ENCODE results near the gene BIRC5.
"Not testable (repeated sequence)": the region's sequence is repeated elsewhere in the genome, so short reads cannot be mapped to it uniquely, and the experiment has no call there.

The BIRC5 gene

GRCh38 chr17:78239489-78239931 lies 25.5 kb downstream of the BIRC5 start:
- no peak for DNase-seq (ENCODE audit: low read depth in 2 of 2)

GRCh38 chr17:78240012-78240655 lies 26.1 kb downstream of the BIRC5 start:
- no peak for DNase-seq (ENCODE audit: low read depth in 2 of 2)

GRCh38 chr17:78240839-78241238 lies 26.8 kb downstream of the BIRC5 start:
- no peak for DNase-seq (ENCODE audit: low read depth in 2 of 2)

GRCh38 chr17:78241277-78242023 lies 27.4 kb downstream of the BIRC5 start:
- no peak for DNase-seq (ENCODE audit: low read depth in 2 of 2)

GRCh38 chr17:78242024-78242742 lies 28.1 kb downstream of the BIRC5 start:
- DNase-seq (ENCODE audit: low read depth in 2 of 2): no peak

GRCh38 chr17:78247304-78247703 lies 33.3 kb downstream of the BIRC5 start:
- no peak for DNase-seq (ENCODE audit: low read depth in 2 of 2)

- DNase-seq (ENCODE audit: low read depth in 2 of 2): no peak
Observed at GRCh38 chr17:78248051-78248914, 34.2 kb downstream of the BIRC5 start.

GRCh38 chr17:78249074-78249817 lies 35.2 kb downstream of the BIRC5 start:
- DNase-seq (ENCODE audit: low read depth in 2 of 2): no peak

GRCh38 chr17:78249818-78250806 lies 36.1 kb downstream of the BIRC5 start:
- no peak for DNase-seq (ENCODE audit: low read depth in 2 of 2)

- DNase-seq (ENCODE audit: low read depth in 2 of 2): peak; percentile 54 to 63
Observed at GRCh38 chr17:78250891-78251772, 37.1 kb downstream of the BIRC5 start.

- no peak for DNase-seq (ENCODE audit: low read depth in 2 of 2)
Observed at GRCh38 chr17:78251773-78252103, 37.7 kb downstream of the BIRC5 start.

GRCh38 chr17:78252111-78252634 lies 38.1 kb downstream of the BIRC5 start:
- DNase-seq (ENCODE audit: low read depth in 2 of 2): no peak

GRCh38 chr17:78252701-78253635 lies 38.9 kb downstream of the BIRC5 start:
- DNase-seq (ENCODE audit: low read depth in 2 of 2): no peak

- DNase-seq (ENCODE audit: low read depth in 2 of 2): not testable (repeated sequence)
Observed at GRCh38 chr17:78253636-78253945, 39.5 kb downstream of the BIRC5 start.

GRCh38 chr17:78253946-78254672 lies 40.1 kb downstream of the BIRC5 start:
- DNase-seq (ENCODE audit: low read depth in 2 of 2): peak; percentile 59

- DNase-seq (ENCODE audit: low read depth in 2 of 2): no peak
Observed at GRCh38 chr17:78255029-78255656, 41.1 kb downstream of the BIRC5 start.
